Liver (tissue), 9 donors: ENCODE measurements around the gene DPH3. TPM values are rescaled to one million over a fixed set of nuclear protein-coding genes. Genes with fewer than 3 reads are reported as not detected.

Experiments
- DNase-seq: peaks from one replicate; pipeline ENCODE4 v3.0.0-alpha.2; 2017; ENCODE audit warnings: low spot score
- H3K27ac ChIP-seq, 2 donors: one replicate each; pipeline ENCODE4 v1.7.0; 2013; ENCODE audit warnings: inconsistent platforms in 2 of 2, low read length in 2 of 2, control low read depth in 1 of 2, low read depth in 1 of 2, mild to moderate bottlenecking in 1 of 2
- H3K27me3 ChIP-seq, 4 donors: one replicate each; pipeline versions ENCODE4 v1.6.1 to v1.7.0; 2013; ENCODE audit warnings: low read length in 3 of 4, inconsistent platforms in 1 of 4, mild to moderate bottlenecking in 1 of 4, moderate library complexity in 1 of 4; ENCODE audit not compliant: control insufficient read depth in 4 of 4, insufficient read depth in 4 of 4
- H3K36me3 ChIP-seq, 4 donors: one replicate each; pipeline versions ENCODE4 v1.6.1 to v1.7.0; 2013; ENCODE audit warnings: low read length in 3 of 4, mild to moderate bottlenecking in 3 of 4, low read depth in 1 of 4, moderate library complexity in 1 of 4; ENCODE audit not compliant: control insufficient read depth in 4 of 4, insufficient read depth in 3 of 4
- H3K4me1 ChIP-seq, 4 donors: one replicate each; pipeline versions ENCODE4 v1.6.1 to v1.7.0; 2013; ENCODE audit warnings: low read length in 3 of 4, mild to moderate bottlenecking in 3 of 4, moderate library complexity in 1 of 4; ENCODE audit not compliant: control insufficient read depth in 4 of 4, insufficient read depth in 4 of 4
- H3K4me3 ChIP-seq, 3 donors: one replicate each; pipeline versions ENCODE4 v1.6.1 to v1.7.0; 2013; ENCODE audit warnings: low read length in 3 of 3, control low read depth in 1 of 3, low read depth in 1 of 3, mild to moderate bottlenecking in 1 of 3
- H3K9ac ChIP-seq, 2 donors: one replicate each; pipeline ENCODE4 v1.7.0; 2013; ENCODE audit warnings: low read length in 2 of 2, mild to moderate bottlenecking in 2 of 2, moderate library complexity in 2 of 2, control low read depth in 1 of 2, low read depth in 1 of 2
- H3K9me3 ChIP-seq, 4 donors: one replicate each; pipeline versions ENCODE4 v1.6.1 to v1.7.0; 2013; ENCODE audit warnings: low read length in 3 of 4; ENCODE audit not compliant: control insufficient read depth in 4 of 4
- ATF3 ChIP-seq: IDR thresholded peaks from 2 replicates; pipeline ENCODE4 v1.6.1; 2016; ENCODE audit warnings: antibody characterized with exemption
- CTCF ChIP-seq: fragments of 150-350 bp; IDR thresholded peaks from 2 replicates; pipeline ENCODE4 v1.5.1; 2017; ENCODE audit warnings: improper control_type of control experiment, low read depth, low read length; ENCODE audit not compliant: missing input control
- EGR1 ChIP-seq, 2 donors: IDR thresholded peaks; 2 replicates each; pipeline ENCODE4 v1.6.1; 2016 to 2018; ENCODE audit warnings: antibody characterized with exemption in 2 of 2, low read depth in 2 of 2
- FOXA1 ChIP-seq: IDR thresholded peaks from 2 replicates; pipeline ENCODE4 v1.6.1; 2016; ENCODE audit warnings: antibody characterized with exemption
- FOXA2 ChIP-seq: IDR thresholded peaks from 2 replicates; pipeline ENCODE4 v1.6.1; 2016; ENCODE audit warnings: antibody characterized with exemption
- GABPA ChIP-seq, 2 donors: IDR thresholded peaks in 1 of 2; conservative IDR thresholded peaks in 1 of 2; 2 replicates each; pipeline ENCODE4 v1.6.1; 2016; ENCODE audit warnings: antibody characterized with exemption in 2 of 2, mild to moderate bottlenecking in 1 of 2, moderate library complexity in 1 of 2
- HNF4A ChIP-seq, 2 donors: conservative IDR thresholded peaks; 2 replicates each; pipeline ENCODE4 v1.6.1; 2016; ENCODE audit warnings: antibody characterized with exemption in 2 of 2, mild to moderate bottlenecking in 2 of 2
- HNF4G ChIP-seq: IDR thresholded peaks from 2 replicates; pipeline ENCODE4 v1.6.1; 2016; ENCODE audit warnings: antibody characterized with exemption
- MAX ChIP-seq: IDR thresholded peaks from 2 replicates; pipeline ENCODE4 v1.6.1; 2016; ENCODE audit warnings: antibody characterized with exemption
- NR2F2 ChIP-seq: IDR thresholded peaks from 2 replicates; pipeline ENCODE4 v1.6.1; 2016; ENCODE audit warnings: antibody characterized with exemption
- RAD21 ChIP-seq, 2 donors: IDR thresholded peaks; 2 replicates each; pipeline ENCODE4 v1.6.1; 2016; ENCODE audit warnings: antibody characterized with exemption in 2 of 2, mild to moderate bottlenecking in 2 of 2
- REST ChIP-seq: IDR thresholded peaks from 2 replicates; pipeline ENCODE4 v1.6.1; 2016; ENCODE audit warnings: antibody characterized with exemption, mild to moderate bottlenecking
- RXRA ChIP-seq, 2 donors: IDR thresholded peaks; 2 replicates each; pipeline ENCODE4 v1.6.1; 2017 to 2018; ENCODE audit warnings: antibody characterized with exemption in 2 of 2, mild to moderate bottlenecking in 1 of 2
- SP1 ChIP-seq: IDR thresholded peaks from 2 replicates; pipeline ENCODE4 v1.6.1; 2018; ENCODE audit warnings: antibody characterized with exemption, mild to moderate bottlenecking
- YY1 ChIP-seq: IDR thresholded peaks from 2 replicates; pipeline ENCODE4 v1.6.1; 2016; ENCODE audit warnings: antibody characterized with exemption, mild to moderate bottlenecking
- ZBTB33 ChIP-seq: IDR thresholded peaks from 2 replicates; pipeline ENCODE4 v1.6.1; 2016; ENCODE audit warnings: antibody characterized with exemption
- WGBS: extraction: QIAGEN DNeasy Blood & Tissue Kit; methylation state at CpG from one replicate; pipeline ENCODE4 v1.1.7; 2013; 5-methylcytosine and 5-hydroxymethylcytosine counted together
- polyA plus RNA-seq, 2 donors: library from polyadenylated mRNA; stranded (reverse) in 1 of 2; unstranded in 1 of 2; fragments of 200-250 nt in 1 of 2; fragments of >200 nt in 1 of 2; fragmentation: Nextera tagmentation in 1 of 2; extraction: Ambion mirVana in 1 of 2; gene quantifications; one replicate each; pipeline versions ENCODE4 v1.2.1 to v1.2.3, GENCODE V29; 2013 to 2015
- total RNA-seq, 2 donors: library from RNA; depleted of rRNA; stranded (reverse); fragments of >200 nt; gene quantifications; one replicate each; pipeline ENCODE4 v1.2.3, GENCODE V29; 2014
- donor health status: healthy.
- donor health status: healthy.
- donor health status: healthy.
- donor health status: healthy.
- donor health status: healthy.

DPH3 gene
- total and polyA plus RNA-seq, 4 donors, result 7.8 to 19.1 (median 11.6) TPM

- no peak for DNase-seq
- Histone ChIP-seq H3K9me3 (no peaks in the 10 kb centered on the region), H3K9ac (no peak overlapping the region), H3K27ac (no peak overlapping the region), H3K4me1 (peaks cover 0 to 6% (median 3%) of the 10 kb centered on the region in 4 donors), H3K36me3 (peaks cover 0 to 10% (median 3%) of the 10 kb centered on the region in 4 donors), H3K4me3 (no peak overlapping the region), H3K27me3 (no peaks in the 10 kb centered on the region)
- TF ChIP-seq HNF4A (conservative IDR thresholded peaks at IDR 0.05), result no peak
- TF ChIP-seq NR2F2, result no peak
- no peak for TF ChIP-seq SP1
- no peak for TF ChIP-seq FOXA1
- TF ChIP-seq RAD21 (IDR thresholded peaks at IDR 0.05), result no peak
- no peak for TF ChIP-seq FOXA2
- no peak for TF ChIP-seq CTCF
- TF ChIP-seq YY1, result no peak
- no peak for TF ChIP-seq RXRA (IDR thresholded peaks at IDR 0.05)
- TF ChIP-seq GABPA (IDR thresholded peaks at IDR 0.05 in 1 of 2, conservative IDR thresholded peaks at IDR 0.05 in 1 of 2), result no peak
- no peak for TF ChIP-seq HNF4G
- TF ChIP-seq EGR1 (IDR thresholded peaks at IDR 0.05; ENCODE audit: low read depth in 2 of 2), result no peak
- TF ChIP-seq MAX, result no peak
- TF ChIP-seq REST, result no peak
- 87% methylated on average over 3 of the region's 3 CpGs for WGBS
Measured at GRCh38 chr3:16295298-16295890, 30.7 kb upstream of the DPH3 start.

GRCh38 chr3:16294844-16295243 is 30.1 kb upstream of the DPH3 start:
- Histone ChIP-seq H3K36me3 (peaks cover 0 to 10% (median 3%) of the 10 kb centered on the region in 4 donors), H3K27ac (no peak overlapping the region), H3K9me3 (no peaks in the 10 kb centered on the region), H3K27me3 (no peaks in the 10 kb centered on the region), H3K4me3 (no peak overlapping the region), H3K4me1 (peaks cover 0 to 6% (median 3%) of the 10 kb centered on the region in 4 donors), H3K9ac (no peak overlapping the region)
- WGBS, result 93% methylated on average over 5 of the region's 5 CpGs
- no peak for DNase-seq
- TF ChIP-seq ZBTB33 (no peak), CTCF (no peak), FOXA2 (no peak), HNF4A (conservative IDR thresholded peaks at IDR 0.05) (no peak), NR2F2 (no peak), GABPA (IDR thresholded peaks at IDR 0.05 in 1 of 2, conservative IDR thresholded peaks at IDR 0.05 in 1 of 2) (no peak), RAD21 (IDR thresholded peaks at IDR 0.05) (no peak), ATF3 (no peak), SP1 (no peak), HNF4G (no peak), REST (no peak), EGR1 (IDR thresholded peaks at IDR 0.05; ENCODE audit: low read depth in 2 of 2) (no peak), YY1 (no peak)
